SK-N-SH treated with all-trans-retinoic acid at 6 μM for 48 hours (cell line): Measurements from ENCODE around the gene SOD3.

Experiments used
- ATAC-seq: fragments of 200-7000 bp; cut with Tn5 transposase; 3 replicates; pipeline ENCODE4 v1.9.1; 2020; ENCODE audit warnings: mild to moderate bottlenecking, moderate library complexity
- ARNTL ChIP-seq: fragments of 450-650 bp; formaldehyde crosslinking; IDR thresholded peaks from 2 replicates; pipeline ENCODE4 v1.5.0; 2020; ENCODE audit warnings: low read depth, mild to moderate bottlenecking, moderate library complexity, borderline replicate concordance
- BACH2 ChIP-seq: fragments of 250-450 bp; sonication (Bioruptor Pico); IDR thresholded peaks from 2 replicates; pipeline ENCODE4 v1.9.0; 2021; ENCODE audit warnings: mild to moderate bottlenecking, borderline replicate concordance
- CREB5 ChIP-seq: fragments of 250-450 bp; sonication (Bioruptor Pico); IDR thresholded peaks from 2 replicates; pipeline ENCODE4 v1.5.1; 2020; ENCODE audit warnings: low read depth, mild to moderate bottlenecking, moderate library complexity
- CSDC2 ChIP-seq: fragments of 250-450 bp; sonication (Bioruptor Pico); IDR thresholded peaks from 2 replicates; pipeline ENCODE4 v1.5.0; 2020; ENCODE audit warnings: mild to moderate bottlenecking, moderate library complexity
- ESRRG ChIP-seq: fragments of 250-450 bp; sonication (Bioruptor Pico); IDR thresholded peaks from 2 replicates; pipeline ENCODE4 v1.6.1; 2021; ENCODE audit warnings: mild to moderate bottlenecking
- GLIS3 ChIP-seq: fragments of 250-450 bp; sonication (Bioruptor Pico); IDR thresholded peaks from 2 replicates; pipeline ENCODE4 v1.5.0; 2020; ENCODE audit warnings: mild to moderate bottlenecking, moderate library complexity
- ISL1 ChIP-seq: fragments of 250-450 bp; sonication (Bioruptor Pico); IDR thresholded peaks from 2 replicates; pipeline ENCODE4 v2.1.2; 2022; ENCODE audit warnings: mild to moderate bottlenecking, moderate library complexity
- OSR1 ChIP-seq: fragments of 250-450 bp; sonication (Bioruptor Pico); IDR thresholded peaks from 2 replicates; pipeline ENCODE4 v1.8.0; 2022; ENCODE audit warnings: moderate library complexity, mild to moderate bottlenecking, inconsistent platforms
- PATZ1 ChIP-seq: fragments of 250-450 bp; sonication (Bioruptor Pico); IDR thresholded peaks from 2 replicates; pipeline ENCODE4 v1.8.0; 2020; ENCODE audit warnings: mild to moderate bottlenecking, moderate library complexity, borderline replicate concordance
- POU6F1 ChIP-seq: fragments of 250-450 bp; sonication (Bioruptor Pico); IDR thresholded peaks from 2 replicates; pipeline ENCODE4 v1.8.0; 2021; ENCODE audit warnings: low read depth, mild to moderate bottlenecking, moderate library complexity, borderline replicate concordance
- PPARA ChIP-seq: fragments of 250-450 bp; sonication (Bioruptor Pico); IDR thresholded peaks from 2 replicates; pipeline ENCODE4 v1.5.0; 2020; ENCODE audit warnings: mild to moderate bottlenecking, borderline replicate concordance
- RARB ChIP-seq: fragments of 250-450 bp; sonication (Bioruptor Pico); IDR thresholded peaks from 2 replicates; pipeline ENCODE4 v1.8.0; 2021; ENCODE audit warnings: mild to moderate bottlenecking, moderate library complexity
- SNAI2 ChIP-seq: fragments of 250-450 bp; sonication (Bioruptor Pico); IDR thresholded peaks from 2 replicates; pipeline ENCODE4 v1.5.0; 2020; ENCODE audit warnings: mild to moderate bottlenecking, moderate library complexity
- TCF4 ChIP-seq: fragments of 250-450 bp; sonication (Bioruptor Pico); IDR thresholded peaks from 2 replicates; pipeline ENCODE4 v1.8.0; 2021; ENCODE audit warnings: mild to moderate bottlenecking, moderate library complexity, borderline replicate concordance
- TSHZ2 ChIP-seq: fragments of 250-450 bp; sonication (Bioruptor Pico); IDR thresholded peaks from 2 replicates; pipeline ENCODE4 v1.5.0; 2020; ENCODE audit warnings: mild to moderate bottlenecking, moderate library complexity
- ZC3H10 ChIP-seq: fragments of 250-450 bp; sonication (Bioruptor Pico); IDR thresholded peaks from 2 replicates; pipeline ENCODE4 v1.5.1; 2021; ENCODE audit warnings: mild to moderate bottlenecking, moderate library complexity
- ZFP3 ChIP-seq: fragments of 250-450 bp; sonication (Bioruptor Pico); IDR thresholded peaks from 2 replicates; pipeline ENCODE4 v1.5.0; 2020; ENCODE audit warnings: mild to moderate bottlenecking, moderate library complexity
- ZNF565 ChIP-seq: fragments of 450-650 bp; formaldehyde crosslinking; conservative IDR thresholded peaks from 2 replicates; pipeline ENCODE4 v1.5.0; 2020; ENCODE audit warnings: low read depth, mild to moderate bottlenecking, moderate library complexity
- ZNF70 ChIP-seq: fragments of 450-650 bp; formaldehyde crosslinking; IDR thresholded peaks from 2 replicates; pipeline ENCODE4 v1.5.0; 2020; ENCODE audit warnings: mild to moderate bottlenecking, moderate library complexity
- ZNF8 ChIP-seq: fragments of 450-650 bp; formaldehyde crosslinking; IDR thresholded peaks from 2 replicates; pipeline ENCODE4 v1.5.0; 2020; ENCODE audit warnings: mild to moderate bottlenecking, moderate library complexity

The SOD3 gene

GRCh38 chr4:24794480-24794879 lies 893 bp upstream of the SOD3 start (continued):
- no peak for TF ChIP-seq PATZ1
- TF ChIP-seq BACH2 (CRISPR knock-in tag): no peak
- TF ChIP-seq, all 23 proteins: peak for 0

GRCh38 chr4:24795666-24796381 lies 451 bp downstream of the SOD3 start:
- peak; percentile 41 for ATAC-seq
- no peak for TF ChIP-seq TSHZ2 (CRISPR knock-in tag)
- no peak for TF ChIP-seq ZNF70
- TF ChIP-seq ESRRG: no peak
- no peak for TF ChIP-seq ARNTL (CRISPR knock-in tag)
- TF ChIP-seq ZNF8 (CRISPR knock-in tag): no peak
- TF ChIP-seq ZNF565 (CRISPR knock-in tag): no peak
- TF ChIP-seq ZFP3 (CRISPR knock-in tag): no peak
- TF ChIP-seq PPARA: no peak
- TF ChIP-seq POU6F1 (CRISPR knock-in tag): no peak
- TF ChIP-seq PATZ1: no peak
- TF ChIP-seq TCF4 (CRISPR knock-in tag): no peak
- no peak for TF ChIP-seq CREB5
- TF ChIP-seq BACH2 (CRISPR knock-in tag): no peak

GRCh38 chr4:24796620-24797019 lies 1.2 kb downstream of the SOD3 start:
- ATAC-seq: no peak
- no peak for TF ChIP-seq GLIS3 (CRISPR knock-in tag)
- no peak for TF ChIP-seq ZNF70
- no peak for TF ChIP-seq BACH2 (CRISPR knock-in tag)
- no peak for TF ChIP-seq ZFP3 (CRISPR knock-in tag)
- TF ChIP-seq RARB: no peak

GRCh38 chr4:24798036-24798610 lies 2.8 kb downstream of the SOD3 start:
- ATAC-seq: no peak
- TF ChIP-seq TSHZ2 (CRISPR knock-in tag) (no peak), CSDC2 (no peak), SNAI2 (CRISPR knock-in tag) (no peak), PPARA (no peak), ZC3H10 (CRISPR knock-in tag) (no peak), CREB5 (no peak), ISL1 (CRISPR knock-in tag) (no peak), OSR1 (CRISPR knock-in tag) (no peak)
